ENCODE data around the gene BEX3.
A peak's percentile ranks its signal among the peaks of the same experiment; 100 is the strongest.
"Not testable (repeated sequence)": the region's sequence is repeated elsewhere in the genome, so short reads cannot be mapped to it uniquely, and the experiment has no call there.

The BEX3 gene

DNA sequence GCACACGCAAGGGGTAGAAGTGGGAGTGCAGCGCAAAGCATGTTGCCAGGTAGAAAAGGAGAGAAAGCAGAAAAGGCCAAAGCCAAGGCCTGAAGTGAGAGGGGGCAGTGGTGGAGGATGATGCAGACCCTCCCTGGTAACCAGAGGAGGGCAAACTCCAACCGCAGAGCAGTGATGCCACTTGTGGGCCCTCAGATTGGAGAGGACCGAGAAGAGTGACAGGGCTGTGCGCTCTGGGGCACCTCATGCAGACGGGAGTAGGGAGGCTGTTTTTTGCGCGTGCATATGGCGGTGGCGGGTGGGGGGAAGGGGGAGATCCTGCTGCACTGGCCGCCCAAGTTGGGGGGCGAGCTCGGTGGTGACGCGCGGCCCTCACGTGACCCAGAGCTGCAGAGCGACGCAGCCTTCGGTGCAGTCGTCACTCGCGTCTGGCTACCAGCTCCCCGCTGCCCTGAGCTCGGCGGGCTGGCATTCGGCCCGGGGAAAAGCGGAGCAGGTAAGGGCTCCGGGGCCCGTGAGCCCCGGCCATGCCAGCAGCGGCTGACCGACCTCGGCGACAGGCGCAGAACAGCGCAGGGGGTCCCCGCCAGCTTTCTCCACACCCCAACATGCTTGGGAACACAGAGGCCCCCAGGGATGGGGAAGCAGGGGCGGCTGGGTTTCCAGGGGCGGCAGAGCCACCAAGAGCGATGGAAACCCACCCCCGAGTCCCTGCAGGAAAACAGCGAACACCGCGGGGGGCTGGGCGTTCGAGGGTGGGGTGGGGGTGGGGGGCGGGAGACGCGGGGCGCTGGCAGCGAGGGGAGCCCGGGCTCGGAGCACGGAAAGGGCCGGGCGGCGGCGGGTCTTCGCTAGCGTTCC is at the start of gene BEX3:
TSS of gene BEX3 (plus strand) at position 421 of the 861 bp plus-strand sequence. CDS start 984 bp downstream, outside the sequence.
- Histone ChIP-seq H3K4me1 (ENCODE audit: insufficient read depth, low read length) (peaks cover 2% of the 10 kb centered on the region), H3K36me3 (ENCODE audit: insufficient read depth, low read length) (peaks cover 12% of the 10 kb centered on the region), H3K4me3 (ENCODE audit: low read length) (peak within 1 kb of the TSS; percentile 83), H3K27me3 (ENCODE audit: insufficient read depth, low read length) (no peaks in the 10 kb centered on the region), H3K9me3 (ENCODE audit: low read length) (no peaks in the 10 kb centered on the region), H2AFZ (ENCODE audit: low read depth, low read length) (no peak within 1 kb of the TSS)

DNA sequence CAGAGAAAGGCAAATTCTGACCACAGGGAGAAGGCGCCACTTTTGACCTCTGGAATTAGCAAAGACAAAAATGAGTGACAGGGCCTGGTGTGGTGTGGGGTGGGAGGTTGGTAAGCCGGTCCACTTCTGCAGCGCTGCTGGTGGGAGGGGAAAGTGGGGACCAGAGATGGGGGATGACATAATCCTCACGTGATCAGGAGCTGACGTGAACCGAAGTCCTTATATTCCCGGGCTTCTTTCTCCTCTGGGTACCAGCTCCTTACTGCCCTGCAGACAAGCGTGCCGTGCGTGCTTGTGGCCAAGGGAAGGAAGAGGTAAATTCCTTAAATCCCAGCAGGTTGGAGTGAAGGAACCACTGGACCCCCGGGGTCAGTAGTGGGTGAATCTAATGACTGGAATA is 46.3 kb upstream of the BEX3 start, which contains the start of gene TCEAL7:
TSS of gene TCEAL7 (plus strand) at position 249 of the 400 bp plus-strand sequence. CDS start 1,165 bp downstream, outside the sequence.
- no peaks in the 10 kb centered on the region for H3K9me3 ChIP-seq (ENCODE audit: low read length)
- H2AFZ ChIP-seq (ENCODE audit: low read depth, low read length) = no peak within 1 kb of the TSS
- peak within 1 kb of the TSS; percentile 69 for H3K4me3 ChIP-seq (ENCODE audit: low read length)
- H3K4me1 ChIP-seq (ENCODE audit: insufficient read depth, low read length) = peaks cover 6% of the 10 kb centered on the region
- peaks cover 4% of the 10 kb centered on the region for H3K36me3 ChIP-seq (ENCODE audit: insufficient read depth, low read length)
- H3K27me3 ChIP-seq (ENCODE audit: insufficient read depth, low read length) = peaks cover 10% of the 10 kb centered on the region

DNA sequence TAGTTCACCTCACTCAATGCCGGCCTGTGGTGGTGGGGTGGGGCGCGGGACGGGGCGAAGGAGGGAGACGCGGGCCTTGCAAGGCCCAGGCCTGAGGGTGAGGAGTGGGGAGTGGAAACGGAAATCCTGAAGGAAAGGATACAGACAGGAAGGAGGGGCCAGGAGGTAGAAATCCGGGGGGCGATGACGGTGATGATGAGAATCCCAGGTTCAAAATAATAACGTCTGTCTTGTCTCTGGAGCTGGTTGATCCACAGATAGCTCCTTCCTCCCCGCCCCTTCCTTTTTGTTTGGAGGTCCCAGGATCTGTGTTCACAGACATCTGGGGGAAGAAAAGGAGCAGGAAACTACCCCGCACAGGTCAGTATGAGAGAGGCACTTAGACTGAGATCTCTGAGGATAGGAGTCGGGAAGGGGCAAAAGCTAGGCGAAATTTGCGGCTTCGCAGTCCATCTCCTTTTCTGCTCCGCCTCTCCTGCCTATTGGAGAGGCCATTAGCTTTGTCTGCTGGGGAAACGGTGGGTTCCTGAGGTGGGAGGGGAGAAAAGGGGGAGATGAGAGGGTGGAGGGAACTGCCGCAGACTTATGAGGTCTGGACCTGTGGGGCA is 45.6 kb upstream of the BEX3 start:
- Histone ChIP-seq H3K4me1 (ENCODE audit: insufficient read depth, low read length) (peaks cover 6% of the 10 kb centered on the region), H3K4me3 (ENCODE audit: low read length) (peak overlapping the region; percentile 69), H3K36me3 (ENCODE audit: insufficient read depth, low read length) (peaks cover 4% of the 10 kb centered on the region), H3K27me3 (ENCODE audit: insufficient read depth, low read length) (peaks cover 10% of the 10 kb centered on the region), H3K9me3 (ENCODE audit: low read length) (no peaks in the 10 kb centered on the region), H2AFZ (ENCODE audit: low read depth, low read length) (no peak overlapping the region)

DNA sequence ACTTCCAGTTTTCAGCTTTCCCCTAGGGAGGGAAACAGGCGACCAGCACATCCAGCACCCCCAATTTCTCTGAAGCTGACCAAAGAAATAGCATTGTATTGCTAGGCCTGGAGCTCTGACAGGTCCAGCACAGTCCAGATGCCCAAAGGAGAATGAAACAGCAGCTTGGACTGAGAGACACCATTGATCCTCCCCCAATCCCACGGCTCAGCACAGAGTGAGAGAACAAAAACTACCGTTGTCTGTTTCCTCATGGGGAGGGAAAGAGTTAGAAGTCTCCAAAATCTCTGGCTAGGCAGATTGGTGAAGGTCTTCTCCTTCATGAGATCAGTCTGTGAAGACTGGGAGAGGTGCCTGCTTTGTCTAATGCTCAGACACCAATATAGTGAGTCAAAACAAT is 37.7 kb upstream of the BEX3 start:
- Histone ChIP-seq H3K27me3 (ENCODE audit: insufficient read depth, low read length) (no peaks in the 10 kb centered on the region), H3K36me3 (ENCODE audit: insufficient read depth, low read length) (no peaks in the 10 kb centered on the region), H3K9me3 (ENCODE audit: low read length) (no peaks in the 10 kb centered on the region), H3K4me1 (ENCODE audit: insufficient read depth, low read length) (no peaks in the 10 kb centered on the region), H3K4me3 (ENCODE audit: low read length) (no peak overlapping the region), H2AFZ (ENCODE audit: low read depth, low read length) (no peak overlapping the region)

DNA sequence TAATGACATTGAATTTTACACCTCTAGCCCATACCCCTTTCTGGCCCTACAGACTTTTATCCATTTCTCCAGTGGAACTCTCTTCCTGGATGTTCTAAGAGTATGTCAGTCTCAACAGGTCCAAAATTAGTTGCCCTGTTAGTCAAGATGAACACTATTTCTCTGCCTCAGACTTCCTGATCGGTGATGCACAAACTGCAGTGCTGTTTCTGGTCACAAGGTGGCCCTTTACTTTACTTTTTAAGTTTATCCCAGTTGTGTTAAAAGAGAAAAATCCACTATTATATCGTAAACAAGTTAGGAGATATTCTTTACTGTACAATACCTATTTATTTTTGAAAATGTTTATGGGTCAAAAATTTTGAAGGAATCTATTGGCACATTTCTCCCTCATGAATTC is 33.2 kb upstream of the BEX3 start:
- Histone ChIP-seq H3K4me3 (ENCODE audit: low read length) (no peak overlapping the region), H2AFZ (ENCODE audit: low read depth, low read length) (no peak overlapping the region), H3K27me3 (ENCODE audit: insufficient read depth, low read length) (no peaks in the 10 kb centered on the region), H3K9me3 (ENCODE audit: low read length) (no peaks in the 10 kb centered on the region), H3K4me1 (ENCODE audit: insufficient read depth, low read length) (no peaks in the 10 kb centered on the region), H3K36me3 (ENCODE audit: insufficient read depth, low read length) (no peaks in the 10 kb centered on the region)

DNA sequence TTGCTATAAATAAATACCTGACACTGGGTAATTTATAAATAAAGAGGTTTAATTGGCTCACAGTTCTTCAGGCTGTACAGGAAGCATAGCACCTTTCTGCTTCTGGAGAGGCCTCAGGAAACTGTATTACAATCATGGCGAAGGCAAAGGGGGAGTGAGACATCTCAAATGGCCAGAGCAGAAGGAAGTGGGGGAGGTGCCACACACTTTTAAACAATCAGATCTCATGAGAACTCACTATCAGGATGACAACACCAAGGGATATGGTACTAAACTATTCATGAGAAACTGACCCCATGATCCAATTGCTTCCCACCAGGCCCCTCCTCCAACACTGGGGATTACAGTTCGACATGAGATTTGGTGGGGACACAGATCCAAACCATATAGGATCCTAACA is 31.7 kb upstream of the BEX3 start:
- Histone ChIP-seq H3K9me3 (ENCODE audit: low read length) (no peaks in the 10 kb centered on the region), H3K36me3 (ENCODE audit: insufficient read depth, low read length) (no peaks in the 10 kb centered on the region), H3K4me1 (ENCODE audit: insufficient read depth, low read length) (no peaks in the 10 kb centered on the region), H2AFZ (ENCODE audit: low read depth, low read length) (no peak overlapping the region), H3K4me3 (ENCODE audit: low read length) (no peak overlapping the region), H3K27me3 (ENCODE audit: insufficient read depth, low read length) (no peaks in the 10 kb centered on the region)

DNA sequence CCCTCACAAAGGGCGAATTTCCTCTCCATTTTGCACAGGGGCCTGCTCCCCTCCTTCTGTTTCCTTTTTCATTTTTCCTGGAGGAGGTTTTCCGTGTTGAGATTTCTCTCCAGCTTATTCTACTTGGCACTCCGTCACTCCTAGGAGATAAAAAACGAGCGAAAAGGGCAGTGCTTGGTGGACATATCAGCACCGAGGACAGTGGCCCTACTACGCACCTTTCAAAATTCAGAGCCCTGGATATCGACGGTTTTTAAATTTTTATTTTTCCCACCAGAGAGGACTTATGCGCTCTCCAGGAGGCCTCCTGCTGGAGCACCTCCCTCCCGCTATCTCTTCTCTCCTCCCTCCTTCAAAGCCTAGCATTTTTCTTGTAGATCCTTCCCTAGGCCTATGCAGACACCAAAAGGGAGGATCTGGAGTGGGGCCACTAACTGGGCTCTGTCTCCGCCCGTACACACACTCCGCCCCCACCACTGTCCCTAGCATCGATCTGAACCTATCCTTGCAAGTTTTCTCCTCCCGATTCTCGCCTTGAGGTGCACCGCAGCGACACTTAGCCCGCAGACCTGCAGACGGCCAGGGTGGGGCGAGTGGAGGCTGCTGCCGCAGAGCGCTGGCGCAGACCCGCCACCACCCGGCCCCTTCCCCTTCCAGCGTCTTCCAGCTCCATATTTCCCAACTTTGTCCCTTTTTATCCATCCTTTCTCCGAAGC is 28.5 kb upstream of the BEX3 start:
- H3K4me3 ChIP-seq (ENCODE audit: low read length) = no peak overlapping the region
- no peak overlapping the region for H2AFZ ChIP-seq (ENCODE audit: low read depth, low read length)
- peaks cover 3% of the 10 kb centered on the region for H3K4me1 ChIP-seq (ENCODE audit: insufficient read depth, low read length)
- no peaks in the 10 kb centered on the region for H3K9me3 ChIP-seq (ENCODE audit: low read length)
- no peaks in the 10 kb centered on the region for H3K36me3 ChIP-seq (ENCODE audit: insufficient read depth, low read length)
- H3K27me3 ChIP-seq (ENCODE audit: insufficient read depth, low read length) = no peaks in the 10 kb centered on the region

DNA sequence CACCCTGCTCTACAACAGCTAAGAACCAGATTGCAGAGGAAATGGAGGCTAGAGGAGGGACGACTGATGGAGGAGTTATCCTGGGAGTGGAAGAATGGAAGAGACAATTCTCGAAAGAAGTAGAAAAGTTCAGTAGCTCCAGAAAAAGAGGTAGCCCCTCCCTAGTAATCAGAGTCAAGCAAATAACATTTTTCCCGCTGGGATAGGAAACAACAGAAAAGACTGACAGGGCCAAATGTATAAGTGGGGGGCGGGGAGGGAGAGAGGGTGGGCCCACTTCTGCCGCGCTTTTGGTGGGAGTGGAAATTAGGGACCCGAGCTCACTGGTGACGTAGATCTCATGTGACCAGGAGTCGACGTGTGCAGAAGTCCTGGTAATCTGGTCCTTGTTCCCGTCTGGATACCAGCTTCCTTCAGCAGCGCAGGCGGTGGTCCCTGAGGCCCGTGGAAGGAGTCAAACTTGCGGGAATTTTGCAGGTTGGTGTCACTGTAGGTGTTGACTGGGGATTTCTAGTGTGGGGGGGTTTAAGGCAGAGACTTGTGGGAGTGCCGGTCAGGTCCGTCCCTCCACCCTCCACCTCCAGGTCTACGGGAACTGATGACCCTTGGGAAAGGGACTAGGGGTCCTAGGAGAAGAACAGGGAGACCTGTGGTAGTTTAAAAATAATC is 20.1 kb upstream of the BEX3 start, which contains the start of gene TCEAL9:
TSS of gene TCEAL9 (plus strand) at position 377 of the 669 bp plus-strand sequence. CDS start 1,179 bp downstream, outside the sequence.
- peaks cover 6% of the 10 kb centered on the region for H3K4me1 ChIP-seq (ENCODE audit: insufficient read depth, low read length)
- H2AFZ ChIP-seq (ENCODE audit: low read depth, low read length) = peak within 1 kb of the TSS; percentile 26
- H3K9me3 ChIP-seq (ENCODE audit: low read length) = no peaks in the 10 kb centered on the region
- peaks cover 2% of the 10 kb centered on the region for H3K27me3 ChIP-seq (ENCODE audit: insufficient read depth, low read length)
- H3K36me3 ChIP-seq (ENCODE audit: insufficient read depth, low read length) = peaks cover 4% of the 10 kb centered on the region
- H3K4me3 ChIP-seq (ENCODE audit: low read length) = peak within 1 kb of the TSS; percentile 78

DNA sequence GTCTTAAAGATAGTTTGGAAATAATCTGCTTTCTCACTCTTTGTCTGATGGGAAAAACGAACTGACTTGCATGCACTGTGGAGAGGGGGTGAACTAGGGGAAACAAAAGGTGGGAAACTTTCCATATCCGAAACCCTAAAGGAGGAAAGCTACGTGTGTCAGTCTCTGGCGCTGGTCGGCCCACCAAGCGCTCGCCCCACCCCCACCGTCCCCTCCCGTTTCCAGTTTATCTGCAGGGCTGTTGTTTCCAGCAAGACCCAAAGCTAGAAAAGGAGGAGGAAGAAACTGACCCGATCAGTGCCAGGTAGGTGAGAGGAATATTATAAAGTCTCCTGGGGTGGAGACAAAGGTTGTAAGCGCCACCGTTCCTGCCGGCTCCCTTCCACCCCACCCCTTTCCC is 19.5 kb upstream of the BEX3 start:
- H2AFZ ChIP-seq (ENCODE audit: low read depth, low read length) = peak overlapping the region; percentile 26
- peaks cover 2% of the 10 kb centered on the region for H3K27me3 ChIP-seq (ENCODE audit: insufficient read depth, low read length)
- no peaks in the 10 kb centered on the region for H3K9me3 ChIP-seq (ENCODE audit: low read length)
- H3K4me1 ChIP-seq (ENCODE audit: insufficient read depth, low read length) = peaks cover 9% of the 10 kb centered on the region
- peaks cover 4% of the 10 kb centered on the region for H3K36me3 ChIP-seq (ENCODE audit: insufficient read depth, low read length)
- peak overlapping the region; percentile 78 for H3K4me3 ChIP-seq (ENCODE audit: low read length)

DNA sequence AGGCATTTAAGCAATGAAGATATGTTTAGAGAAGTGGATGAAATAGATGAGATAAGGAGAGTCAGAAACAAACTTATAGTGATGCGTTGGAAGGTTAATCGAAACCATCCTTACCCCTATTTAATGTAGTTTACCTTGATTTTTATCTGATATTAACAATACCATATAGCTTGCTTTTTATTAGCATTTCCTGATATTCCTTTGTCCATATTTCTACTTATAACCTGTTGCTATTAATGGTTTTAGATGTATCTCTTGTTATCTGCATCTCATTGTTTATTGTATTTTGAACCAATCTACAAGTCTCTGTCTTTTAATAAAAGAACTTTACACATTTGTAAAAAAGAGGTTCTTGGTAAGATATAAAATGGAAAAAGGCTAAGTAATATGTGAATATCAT is 18.5 kb upstream of the BEX3 start:
- peaks cover 2% of the 10 kb centered on the region for H3K27me3 ChIP-seq (ENCODE audit: insufficient read depth, low read length)
- H3K36me3 ChIP-seq (ENCODE audit: insufficient read depth, low read length) = peaks cover 4% of the 10 kb centered on the region
- H2AFZ ChIP-seq (ENCODE audit: low read depth, low read length) = no peak overlapping the region
- H3K4me1 ChIP-seq (ENCODE audit: insufficient read depth, low read length) = peaks cover 18% of the 10 kb centered on the region
- H3K9me3 ChIP-seq (ENCODE audit: low read length) = no peaks in the 10 kb centered on the region
- peak overlapping the region; percentile 78 for H3K4me3 ChIP-seq (ENCODE audit: low read length)

DNA sequence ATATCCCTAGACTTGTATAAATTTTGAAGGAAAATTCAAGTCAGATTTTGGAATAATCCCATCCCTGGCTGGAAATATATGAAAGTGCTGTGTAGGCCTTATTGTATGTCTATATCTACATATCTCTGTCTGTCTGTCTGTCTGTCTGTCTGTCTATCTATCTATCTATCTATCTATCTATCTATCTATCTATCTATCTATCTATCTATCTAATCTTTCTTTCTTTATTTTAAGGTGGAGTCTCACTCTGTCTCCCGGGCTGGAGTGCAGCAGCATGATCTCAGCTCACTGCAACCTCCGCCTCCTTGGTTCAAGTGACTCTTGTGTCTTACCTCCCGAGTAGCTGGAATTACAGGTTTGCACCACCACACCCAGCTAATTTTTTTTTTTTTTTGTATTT is 16.7 kb upstream of the BEX3 start:
- peaks cover 18% of the 10 kb centered on the region for H3K4me1 ChIP-seq (ENCODE audit: insufficient read depth, low read length)
- not testable (repeated sequence) for H3K4me3 ChIP-seq (ENCODE audit: low read length); H3K9me3 ChIP-seq (ENCODE audit: low read length); H3K36me3 ChIP-seq (ENCODE audit: insufficient read depth, low read length); H2AFZ ChIP-seq (ENCODE audit: low read depth, low read length); H3K27me3 ChIP-seq (ENCODE audit: insufficient read depth, low read length)

DNA sequence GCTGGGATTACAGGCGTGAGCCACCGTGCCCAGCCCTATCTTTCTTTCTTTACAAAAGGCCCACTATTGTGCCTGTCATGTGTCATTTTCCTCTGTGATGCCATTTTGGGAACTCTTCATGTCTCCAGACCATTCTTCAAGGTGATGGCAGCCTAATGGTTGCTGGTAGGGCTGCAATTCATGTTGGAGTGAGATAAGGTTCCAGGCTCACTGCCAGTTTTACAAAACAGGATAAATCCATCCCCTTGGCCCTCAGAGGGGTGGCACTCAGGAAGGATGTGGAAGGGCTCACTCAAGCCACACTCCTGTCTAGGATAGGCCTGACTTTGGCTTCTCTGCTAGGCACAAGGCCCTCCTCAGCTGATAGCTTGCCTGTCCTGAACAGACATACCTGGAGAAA is 16.2 kb upstream of the BEX3 start:
- Histone ChIP-seq H3K27me3 (ENCODE audit: insufficient read depth, low read length) (peaks cover 2% of the 10 kb centered on the region), H3K9me3 (ENCODE audit: low read length) (no peaks in the 10 kb centered on the region), H2AFZ (ENCODE audit: low read depth, low read length) (no peak overlapping the region), H3K4me1 (ENCODE audit: insufficient read depth, low read length) (peaks cover 18% of the 10 kb centered on the region), H3K4me3 (ENCODE audit: low read length) (no peak overlapping the region), H3K36me3 (ENCODE audit: insufficient read depth, low read length) (peaks cover 4% of the 10 kb centered on the region)
